ENCODE measurements around the gene GPC5.

GRCh38 chr13:92362717-92363116, 964.3 kb downstream of the GPC5 start:
- no peak for TF ChIP-seq CTCF (IDR thresholded peaks at IDR 0.05)
- TF ChIP-seq EP300 (IDR thresholded peaks at IDR 0.05), result no peak
- TF ChIP-seq POLR2A (IDR thresholded peaks at IDR 0.05), result no peak

Measured in ovary (tissue), 3 donors.